ENCODE data around the gene CD36.

- TF ChIP-seq CTCF (IDR thresholded peaks at IDR 0.05) (no peak), EZH2 (IDR thresholded peaks at IDR 0.05) (no peak)
Observed at GRCh38 chr7:80654887-80655340, 16.5 kb downstream of the CD36 start.
